ENCODE measurements around the gene MVB12B. TPM values are rescaled to one million over a fixed set of nuclear protein-coding genes. Genes with fewer than 3 reads are reported as not detected.

Gene MVB12B
- total RNA-seq, 1 experiment from 2014 or later, result 10.9 TPM

GRCh38 chr9:126367616-126368015 is 41.0 kb downstream of the MVB12B start:
- DNase-seq (ENCODE audit: low read depth, low spot score), result no peak
- no peak overlapping the region for H3K4me2 ChIP-seq (ENCODE audit: low read length)
- no peak for ATAC-seq
- ChIA-PET CTCF (no interaction called here), RAD21 (ENCODE audit: low non-redundant PET in 1 of 2, low total read pairs in 2 of 2, uncharacterized antibody in 2 of 2, unreplicated experiment in 2 of 2) (no interaction called here), POLR2A (no interaction called here)
- H3K27me3 ChIP-seq (ENCODE audit: insufficient read depth, low read length), result no peaks in the 10 kb centered on the region
- H3K9me3 ChIP-seq (ENCODE audit: control insufficient read depth in 1 of 2, insufficient read depth in 1 of 2, low read depth in 1 of 2, low read length in 2 of 2), result no peaks in the 10 kb centered on the region; a peak in 1 of 4 replicates
- 0 out of 4 replicates have a peak, but pooled peaks cover 0 to 4% of the 10 kb centered on the region in 2 experiments for H3K4me1 ChIP-seq (ENCODE audit: control insufficient read depth in 1 of 2, insufficient read depth in 2 of 2, low read length in 2 of 2)
- H2AFZ ChIP-seq (ENCODE audit: low read depth, low read length, poor library complexity, severe bottlenecking), result no peak overlapping the region
- no peak overlapping the region for H3K27ac ChIP-seq (ENCODE audit: low read depth, low read length)
- H3K9me2 ChIP-seq (ENCODE audit: insufficient read depth), result no peaks in the 10 kb centered on the region
- H3K36me3 ChIP-seq (ENCODE audit: control insufficient read depth in 1 of 2, insufficient read depth in 2 of 2, low read length in 2 of 2), result no peaks in the 10 kb centered on the region
- no peak overlapping the region for H3K4me3 ChIP-seq (replicated peaks in 1 of 2; ENCODE audit: low read depth in 1 of 2, low read length in 2 of 2)
- no peaks in the 10 kb centered on the region for H3K79me2 ChIP-seq (ENCODE audit: insufficient read depth, low read length)
- H4K20me1 ChIP-seq (ENCODE audit: insufficient read depth), result no peaks in the 10 kb centered on the region
- intact Hi-C loops (cut with micrococcal nuclease), result no loop called here
- no peak for TF ChIP-seq FOSL1 (IDR thresholded peaks at IDR 0.05; ENCODE audit: low read depth)
- no peak for TF ChIP-seq MAX (IDR thresholded peaks at IDR 0.05)
- no peak for TF ChIP-seq EGR1 (IDR thresholded peaks at IDR 0.05; ENCODE audit: low read depth)
- TF ChIP-seq POLR2AphosphoS5 (IDR thresholded peaks at IDR 0.05; ENCODE audit: low read depth, low read length), result no peak
- no peak for TF ChIP-seq EZH2phosphoT487 (IDR thresholded peaks at IDR 0.05; ENCODE audit: borderline replicate concordance)
- TF ChIP-seq ZBTB33 (IDR thresholded peaks at IDR 0.05; ENCODE audit: extremely low read depth, insufficient replicate concordance, low read length), result no peak
- TF ChIP-seq SIN3A (IDR thresholded peaks at IDR 0.05; ENCODE audit: low read depth), result no peak
- no peak for TF ChIP-seq RAD21 (IDR thresholded peaks at IDR 0.05; ENCODE audit: low read depth)
- H3K9ac ChIP-seq (ENCODE audit: low read length), result no peak overlapping the region
- no TSS peak for BruUV-seq (replicated peaks)

DNA sequence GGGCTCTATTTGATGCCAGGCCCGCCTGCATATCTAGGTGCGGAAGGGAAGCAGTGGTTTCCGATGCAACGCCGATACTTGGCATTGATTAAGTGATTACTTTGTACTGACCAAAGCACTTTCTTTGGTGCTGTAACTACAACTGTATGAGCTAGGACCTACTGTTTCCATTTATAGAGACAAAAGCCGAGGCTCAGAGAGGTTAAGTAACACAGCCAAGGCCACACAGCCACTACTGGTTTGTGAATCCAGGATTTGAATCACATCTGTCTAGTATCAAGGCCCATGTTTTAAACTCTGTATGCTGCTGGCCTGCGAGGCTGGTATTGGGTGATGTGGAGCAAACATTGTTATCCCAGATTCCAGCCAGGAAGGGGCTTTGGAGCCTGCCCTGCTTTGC is 41.4 kb downstream of the MVB12B start:
- no peaks in the 10 kb centered on the region for H3K9me2 ChIP-seq (ENCODE audit: insufficient read depth)
- POLR2A ChIA-PET, result no interaction called here
- no peaks in the 10 kb centered on the region for H3K9me3 ChIP-seq (ENCODE audit: control insufficient read depth in 1 of 2, insufficient read depth in 1 of 2, low read depth in 1 of 2, low read length in 2 of 2)
- no peaks in the 10 kb centered on the region for H4K20me1 ChIP-seq (ENCODE audit: insufficient read depth)
- H3K4me1 ChIP-seq (ENCODE audit: control insufficient read depth in 1 of 2, insufficient read depth in 2 of 2, low read length in 2 of 2), result peaks cover 0 to 5% of the 10 kb centered on the region in 2 experiments; a peak in 1 of 4 replicates
- ATAC-seq, result no peak
- H3K4me3 ChIP-seq (replicated peaks in 1 of 2; ENCODE audit: low read depth in 1 of 2, low read length in 2 of 2), result no peak overlapping the region
- H3K79me2 ChIP-seq (ENCODE audit: insufficient read depth, low read length), result no peaks in the 10 kb centered on the region
- no peak overlapping the region for H2AFZ ChIP-seq (ENCODE audit: low read depth, low read length, poor library complexity, severe bottlenecking)
- no peaks in the 10 kb centered on the region for H3K36me3 ChIP-seq (ENCODE audit: control insufficient read depth in 1 of 2, insufficient read depth in 2 of 2, low read length in 2 of 2)
- TF ChIP-seq ZFX (IDR thresholded peaks at IDR 0.05), result no peak
- no peak for TF ChIP-seq SIN3A (IDR thresholded peaks at IDR 0.05; ENCODE audit: low read depth)
- TF ChIP-seq ZNF274 (IDR thresholded peaks at IDR 0.05; ENCODE audit: low read depth, low read length), result no peak
- TF ChIP-seq RAD21 (IDR thresholded peaks at IDR 0.05; ENCODE audit: low read depth), result no peak
- no peak for TF ChIP-seq SP1 (IDR thresholded peaks at IDR 0.05; ENCODE audit: low read depth)
- TF ChIP-seq YY1 (IDR thresholded peaks at IDR 0.05; ENCODE audit: extremely low read depth, insufficient replicate concordance, low read depth, low read length), result no peak
- no peak for TF ChIP-seq FOSL1 (IDR thresholded peaks at IDR 0.05; ENCODE audit: low read depth)
- no peak for DNase-seq (ENCODE audit: low read depth, low spot score)
- no peak overlapping the region for H3K4me2 ChIP-seq (ENCODE audit: low read length)
- no peaks in the 10 kb centered on the region for H3K27me3 ChIP-seq (ENCODE audit: insufficient read depth, low read length)
- CTCF ChIA-PET, result no interaction called here
- RAD21 ChIA-PET (ENCODE audit: low non-redundant PET in 1 of 2, low total read pairs in 2 of 2, uncharacterized antibody in 2 of 2, unreplicated experiment in 2 of 2), result no interaction called here
- H3K27ac ChIP-seq (ENCODE audit: low read depth, low read length), result no peak overlapping the region
- intact Hi-C loops (cut with micrococcal nuclease), result no loop called here
- BruUV-seq (replicated peaks), result no TSS peak
- no peak overlapping the region for H3K9ac ChIP-seq (ENCODE audit: low read length)

Measured in HCT116 (cell line).